Lower lobe of right lung (tissue), 2 donors: Measurements from ENCODE around the gene NME9. TPM values are rescaled to one million over a fixed set of nuclear protein-coding genes. Genes with fewer than 3 reads are reported as not detected.
A peak's percentile ranks its signal among the peaks of the same experiment; 100 is the strongest.
"Not testable (repeated sequence)": the region's sequence is repeated elsewhere in the genome, so short reads cannot be mapped to it uniquely, and the experiment has no call there.

Source experiments
- ATAC-seq, 2 donors: fragments of 200-7000 bp; cut with Tn5 transposase; one replicate each; pipeline ENCODE4 v1.9.1; 2020 to 2022; ENCODE audit warnings: mild to moderate bottlenecking in 2 of 2, moderate library complexity in 2 of 2
- DNase-seq: peaks from one replicate; pipeline ENCODE4 v3.0.0-alpha.2; 2020
- H3K27ac ChIP-seq: fragments of 200-600 bp; one replicate; pipeline ENCODE4 v1.8.0; 2022
- H3K27me3 ChIP-seq: fragments of 200-600 bp; one replicate; pipeline ENCODE4 v1.8.0; 2022; ENCODE audit warnings: low read depth
- H3K36me3 ChIP-seq: fragments of 200-600 bp; one replicate; pipeline ENCODE4 v1.8.0; 2022; ENCODE audit warnings: mild to moderate bottlenecking
- H3K4me1 ChIP-seq: fragments of 200-600 bp; one replicate; pipeline ENCODE4 v1.8.0; 2022
- H3K4me3 ChIP-seq: fragments of 200-600 bp; one replicate; pipeline ENCODE4 v1.8.0; 2022; ENCODE audit warnings: mild to moderate bottlenecking
- H3K9me3 ChIP-seq: fragments of 200-600 bp; one replicate; pipeline ENCODE4 v1.8.0; 2022
- CTCF ChIP-seq: fragments of 200-600 bp; IDR thresholded peaks from one replicate; pipeline ENCODE4 v1.8.0; 2022; ENCODE audit warnings: antibody characterized with exemption, mild to moderate bottlenecking
- intact Hi-C: fragments of 100-400 bp; cut with DNase I; formaldehyde crosslinking; loops from one replicate; pipeline ENCODE4 v1.11.0; 2022
- long read RNA-seq: library from polyadenylated mRNA; unstranded; transcript quantifications from one replicate; pipeline ENCODE4 v2.0.0, GENCODE V29; 2021
- total RNA-seq: library from RNA; stranded (reverse); fragmentation: NEBNext Ultra II Directional; extraction: Animal tissue kit (Norgen Biotek cat#: 25700); gene quantifications from one replicate; pipeline ENCODE4 v1.2.1, GENCODE V29; 2021
- donor health status: DM: no; HTN: yes; CAD: no; lungs with severe emphysema.

Gene NME9
- total RNA-seq = 3.5 TPM
- long read RNA-seq, partial matches to known transcripts = 0 of 11 reads
- long read RNA-seq, other reads (novel, unspliced or antisense) = 10 of 11 reads

- intact Hi-C loops = no loop called here
- TF ChIP-seq CTCF = peak; percentile 62
These were observed at the start of gene NME9 for GRCh38 chr3:138329127-138329983. NME9 (minus strand) TSS chr3:138329851; CDS start chr3:138329335, 516 bp downstream.

GRCh38 chr3:138378990-138379389 is 49.3 kb upstream of the NME9 start:
- Histone ChIP-seq H3K27ac (no peak overlapping the region), H3K4me1 (peaks cover 23% of the 10 kb centered on the region), H3K9me3 (no peaks in the 10 kb centered on the region), H3K27me3 (no peaks in the 10 kb centered on the region), H3K4me3 (no peak overlapping the region), H3K36me3 (no peaks in the 10 kb centered on the region)
- intact Hi-C loops = no loop called here
- no peak for DNase-seq
- TF ChIP-seq CTCF = no peak
- ATAC-seq = no peak

More at GRCh38 chr3:138329127-138329983, at the start of gene NME9:
- ATAC-seq (peak; percentile 97 to 98), DNase-seq (peak; percentile 94)
- H3K36me3 ChIP-seq = no peaks in the 10 kb centered on the region
- no peaks in the 10 kb centered on the region for H3K27me3 ChIP-seq
- H3K4me1 ChIP-seq = peaks cover 9% of the 10 kb centered on the region
- H3K9me3 ChIP-seq = no peaks in the 10 kb centered on the region
- H3K27ac ChIP-seq = peak within 1 kb of the TSS; percentile 54
- H3K4me3 ChIP-seq = peak within 1 kb of the TSS; percentile 66

- Histone ChIP-seq H3K27ac (no peak overlapping the region), H3K36me3 (no peaks in the 10 kb centered on the region), H3K4me1 (peaks cover 23% of the 10 kb centered on the region), H3K9me3 (no peaks in the 10 kb centered on the region), H3K4me3 (no peak overlapping the region), H3K27me3 (no peaks in the 10 kb centered on the region)
- DNase-seq (no peak), ATAC-seq (no peak)
- intact Hi-C loops = no loop called here
- TF ChIP-seq CTCF = no peak
These were observed 48.7 kb upstream of the NME9 start for GRCh38 chr3:138378331-138378730.

GRCh38 chr3:138377804-138378203 is 48.2 kb upstream of the NME9 start:
- H3K9me3 ChIP-seq = no peaks in the 10 kb centered on the region
- H3K4me3 ChIP-seq = no peak overlapping the region
- DNase-seq = no peak
- no peak for TF ChIP-seq CTCF
- no peak for ATAC-seq
- peaks cover 21% of the 10 kb centered on the region for H3K4me1 ChIP-seq
- intact Hi-C loops = no loop called here
- no peaks in the 10 kb centered on the region for H3K36me3 ChIP-seq
- H3K27ac ChIP-seq = no peak overlapping the region
- H3K27me3 ChIP-seq = no peaks in the 10 kb centered on the region

GRCh38 chr3:138377212-138377611 is 47.6 kb upstream of the NME9 start:
- intact Hi-C loops, H3K4me3 ChIP-seq, ATAC-seq, H3K9me3 ChIP-seq, DNase-seq, H3K36me3 ChIP-seq, H3K27me3 ChIP-seq, H3K27ac ChIP-seq: not testable (repeated sequence)
- peaks cover 15% of the 10 kb centered on the region for H3K4me1 ChIP-seq

- no peak for DNase-seq
- Histone ChIP-seq H3K9me3 (no peaks in the 10 kb centered on the region), H3K4me3 (no peak overlapping the region), H3K36me3 (no peaks in the 10 kb centered on the region), H3K27ac (no peak overlapping the region), H3K27me3 (no peaks in the 10 kb centered on the region), H3K4me1 (peaks cover 12% of the 10 kb centered on the region)
- TF ChIP-seq CTCF = no peak
- ATAC-seq = no peak
- intact Hi-C loops = no loop called here
These were observed 47.0 kb upstream of the NME9 start for GRCh38 chr3:138376663-138377062.
